A549 treated with DMSO at 1 μM for 4 hours (cell line): ENCODE data around the gene PLEKHG7. TPM values are rescaled to one million over a fixed set of nuclear protein-coding genes. Genes with fewer than 3 reads are reported as not detected.

Source experiments
- total RNA-seq: library from RNA; stranded (reverse); fragments of 200-300 nt; extraction: Qiagen RNA extraction; gene quantifications from 5 replicates; pipeline ENCODE4 v1.2.3, GENCODE V29; 2022; ENCODE audit warnings: low read depth

PLEKHG7 gene, protein sequence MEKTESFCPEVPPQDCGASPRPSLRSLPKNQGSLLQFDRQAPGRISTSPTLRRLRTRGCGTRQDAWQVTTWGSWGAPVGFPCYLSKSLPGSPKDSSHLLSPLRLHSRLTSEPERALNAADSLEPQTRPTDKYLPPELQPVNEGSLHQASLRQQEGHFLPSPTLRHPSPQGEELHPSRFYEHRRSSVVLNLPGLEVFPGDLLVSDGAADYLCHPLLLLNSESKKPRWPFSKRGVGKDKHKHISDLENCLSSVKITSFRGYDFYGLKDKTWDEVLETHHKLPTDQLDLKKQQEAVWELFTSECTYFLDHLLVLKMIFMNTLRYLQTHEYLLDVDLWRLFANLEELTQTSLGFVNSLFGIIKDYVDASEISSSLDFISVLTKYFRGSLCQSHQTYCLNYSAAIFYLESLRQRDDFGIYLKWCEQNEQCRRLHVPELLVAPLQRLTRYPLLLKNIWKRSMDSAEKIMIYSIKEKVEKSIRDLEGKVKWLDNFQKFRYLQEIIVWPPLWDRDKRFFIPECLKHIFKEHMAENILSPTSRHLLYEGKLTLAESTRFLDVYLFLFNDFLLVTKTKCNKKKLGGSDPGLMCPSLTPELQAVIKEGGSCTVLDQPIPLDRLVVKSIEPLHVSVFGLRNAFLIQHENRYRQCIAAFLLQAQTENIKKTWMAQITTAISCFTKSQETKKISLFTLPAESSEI
- total RNA-seq = 0.02 to 0.16 TPM in 2 of 5 replicates, not detected in the others

GRCh38 chr12:92702754-92703679 lies at the start of gene PLEKHG7:
TSS of gene PLEKHG7 (plus strand) at chr12:92702989. CDS start at chr12:92706632, 3,643 bp downstream.

Other genes starting within 250 kb of the PLEKHG7 start
- 4.6 to 8.6 TPM (median 7.8 TPM) in 5 replicates for gene EEA1, start 226.3 kb downstream of the PLEKHG7 start, total RNA-seq